Spleen (tissue), 7 donors: ENCODE results near the gene PPDPF.

ENCODE experiments used
- POLR2AphosphoS5 ChIP-seq, 3 donors: sonication (generic); formaldehyde crosslinking; IDR thresholded peaks; one replicate each; pipeline ENCODE4 v1.5.1; 2017; ENCODE audit warnings: antibody characterized with exemption in 3 of 3
- TF ChIP-seq, protein P1 (sequence below), 11 experiments: fragments of 200-600 bp in 7 of 11; fragments of 450-650 bp in 4 of 11; sonication (generic) in 4 of 11; IDR thresholded peaks in 8 of 11; conservative IDR thresholded peaks in 3 of 11; 1 replicate in 7 of 11; 2 replicates in 4 of 11; pipeline versions ENCODE4 v1.4.0 to v1.8.0; 2016 to 2021; ENCODE audit warnings: antibody characterized with exemption in 11 of 11, inconsistent platforms in 4 of 11, mild to moderate bottlenecking in 1 of 11
- donor health status: DM: no; HTN: no; CAD: no; lungs with moderate emphysema.
- donor health status: DM: no; HTN: no; CAD: no.
- donor health status: DM: no; HTN: no; CAD: no.

- TF ChIP-seq, protein P1, sequence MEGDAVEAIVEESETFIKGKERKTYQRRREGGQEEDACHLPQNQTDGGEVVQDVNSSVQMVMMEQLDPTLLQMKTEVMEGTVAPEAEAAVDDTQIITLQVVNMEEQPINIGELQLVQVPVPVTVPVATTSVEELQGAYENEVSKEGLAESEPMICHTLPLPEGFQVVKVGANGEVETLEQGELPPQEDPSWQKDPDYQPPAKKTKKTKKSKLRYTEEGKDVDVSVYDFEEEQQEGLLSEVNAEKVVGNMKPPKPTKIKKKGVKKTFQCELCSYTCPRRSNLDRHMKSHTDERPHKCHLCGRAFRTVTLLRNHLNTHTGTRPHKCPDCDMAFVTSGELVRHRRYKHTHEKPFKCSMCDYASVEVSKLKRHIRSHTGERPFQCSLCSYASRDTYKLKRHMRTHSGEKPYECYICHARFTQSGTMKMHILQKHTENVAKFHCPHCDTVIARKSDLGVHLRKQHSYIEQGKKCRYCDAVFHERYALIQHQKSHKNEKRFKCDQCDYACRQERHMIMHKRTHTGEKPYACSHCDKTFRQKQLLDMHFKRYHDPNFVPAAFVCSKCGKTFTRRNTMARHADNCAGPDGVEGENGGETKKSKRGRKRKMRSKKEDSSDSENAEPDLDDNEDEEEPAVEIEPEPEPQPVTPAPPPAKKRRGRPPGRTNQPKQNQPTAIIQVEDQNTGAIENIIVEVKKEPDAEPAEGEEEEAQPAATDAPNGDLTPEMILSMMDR (IDR thresholded peaks at IDR 0.05 in 8 of 11, conservative IDR thresholded peaks at IDR 0.05 in 3 of 11), result no peak
- no peak for TF ChIP-seq POLR2AphosphoS5 (IDR thresholded peaks at IDR 0.05)
Measured at GRCh38 chr20:63490416-63490815, 30.1 kb upstream of the PPDPF start.
